Hepatocyte (in vitro differentiated cells): ENCODE measurements around the gene CYSTM1. TPM values are rescaled to one million over a fixed set of nuclear protein-coding genes. Genes with fewer than 3 reads are reported as not detected.

Experiments
- DNase-seq: peaks from one replicate; pipeline ENCODE4 v3.0.0-alpha.2; 2016; ENCODE audit warnings: low spot score
- H2AFZ ChIP-seq: fragments of 200-600 bp; sonication (generic); 2 replicates; pipeline ENCODE4 v1.6.0; 2016; ENCODE audit warnings: antibody characterized with exemption, mild to moderate bottlenecking
- H3K27ac ChIP-seq: fragments of 200-600 bp; sonication (generic); 2 replicates; pipeline ENCODE4 v1.5.1; 2016; ENCODE audit warnings: mild to moderate bottlenecking
- H3K27me3 ChIP-seq: fragments of 200-600 bp; sonication (generic); 2 replicates; pipeline ENCODE4 v1.6.1; 2016
- H3K36me3 ChIP-seq: fragments of 200-600 bp; sonication (generic); replicated peaks from 2 replicates; pipeline ENCODE4 v1.5.1; 2016; ENCODE audit warnings: low read depth; ENCODE audit not compliant: insufficient read depth
- H3K4me1 ChIP-seq: fragments of 200-600 bp; sonication (generic); 2 replicates; pipeline ENCODE4 v1.5.1; 2016; ENCODE audit warnings: mild to moderate bottlenecking, moderate library complexity; ENCODE audit not compliant: insufficient read depth
- H3K4me2 ChIP-seq: fragments of 200-600 bp; sonication (generic); 2 replicates; pipeline ENCODE4 v1.6.0; 2016
- H3K4me3 ChIP-seq: fragments of 200-600 bp; sonication (generic); 2 replicates; pipeline ENCODE4 v1.5.1; 2016; ENCODE audit warnings: mild to moderate bottlenecking
- H3K79me2 ChIP-seq: fragments of 200-600 bp; sonication (generic); 2 replicates; pipeline ENCODE4 v1.6.0; 2017; ENCODE audit warnings: mild to moderate bottlenecking
- H3K9me2 ChIP-seq: fragments of 200-600 bp; sonication (generic); replicated peaks from 2 replicates; pipeline ENCODE4 v1.6.0; 2017; ENCODE audit warnings: mild to moderate bottlenecking; ENCODE audit not compliant: insufficient read depth
- H3K9me3 ChIP-seq: fragments of 200-600 bp; sonication (generic); 2 replicates; pipeline ENCODE4 v1.5.1; 2016; ENCODE audit warnings: low read depth, mild to moderate bottlenecking
- H4K20me1 ChIP-seq: fragments of 200-600 bp; sonication (generic); 2 replicates; pipeline ENCODE4 v1.6.0; 2016; ENCODE audit warnings: mild to moderate bottlenecking; ENCODE audit not compliant: insufficient read depth, poor library complexity, severe bottlenecking
- EZH2 ChIP-seq: fragments of 200-600 bp; sonication (generic); IDR thresholded peaks from 2 replicates; pipeline ENCODE4 v1.6.1; 2016; ENCODE audit warnings: antibody characterized with exemption, mild to moderate bottlenecking, borderline replicate concordance
- EZH2phosphoT487 ChIP-seq: fragments of 200-600 bp; sonication (generic); IDR thresholded peaks from one replicate; pipeline ENCODE4 v1.6.1; 2018; ENCODE audit warnings: antibody characterized with exemption, mild to moderate bottlenecking, low read depth, moderate library complexity; ENCODE audit not compliant: unreplicated experiment, severe bottlenecking
- WGBS: methylation state at CpG from one replicate; pipeline ENCODE4 v1.1.6; 2016; ENCODE audit warnings: low lambda C conversion rate; ENCODE audit errors: missing lambda C conversion rate; 5-methylcytosine and 5-hydroxymethylcytosine counted together
- polyA plus RNA-seq: library from polyadenylated mRNA; unstranded; fragments of >200 nt; fragmentation: Nextera tagmentation; extraction: Ambion mirVana; gene quantifications from 2 replicates; pipeline ENCODE4 v1.2.1, GENCODE V29; 2016
- total RNA-seq: library from RNA; depleted of rRNA; stranded (reverse); fragments of >200 nt; gene quantifications from 2 replicates; pipeline ENCODE4 v1.2.3, GENCODE V29; 2014
- TF ChIP-seq, protein P1 (sequence below): fragments of 200-600 bp; sonication (generic); IDR thresholded peaks from 2 replicates; pipeline ENCODE4 v1.5.1; 2016; ENCODE audit warnings: antibody characterized with exemption, mild to moderate bottlenecking; ENCODE audit not compliant: poor library complexity

The CYSTM1 gene
- total and polyA plus RNA-seq, 2 experiments from 2014 or later: 111 to 262 TPM

DNA sequence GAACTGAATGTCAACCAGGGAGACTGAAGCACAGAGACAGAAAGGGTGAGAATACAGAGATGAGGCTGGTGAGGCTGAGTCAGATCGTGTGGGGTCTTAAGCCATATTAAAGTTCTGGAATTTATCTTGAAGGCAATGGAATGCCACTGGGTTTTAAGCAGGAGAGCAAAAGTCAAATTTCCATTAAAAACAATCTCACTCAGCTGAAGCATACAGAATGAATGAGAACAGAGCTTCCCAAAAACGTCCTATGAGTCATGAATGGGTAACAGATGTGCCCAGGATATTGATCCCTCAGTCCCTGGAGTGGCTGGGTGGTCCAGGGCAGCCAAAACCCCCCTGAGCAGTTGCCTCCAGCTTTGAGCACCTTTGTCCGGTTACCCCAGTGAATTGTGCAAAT lies 83.0 kb downstream of the CYSTM1 start:
- Histone ChIP-seq H3K27me3 (no peaks in the 10 kb centered on the region), H3K9me3 (no peaks in the 10 kb centered on the region), H3K36me3 (no peaks in the 10 kb centered on the region), H3K9me2 (no peaks in the 10 kb centered on the region), H3K79me2 (peaks cover 67% of the 10 kb centered on the region), H3K4me2 (no peak overlapping the region), H2AFZ (no peak overlapping the region), H3K4me1 (peaks cover 23% of the 10 kb centered on the region), H3K4me3 (no peak overlapping the region), H4K20me1 (peaks cover 2% of the 10 kb centered on the region), H3K27ac (no peak overlapping the region)
- no peak for DNase-seq
- WGBS: 61% methylated on average over 3 of the region's 3 CpGs
- TF ChIP-seq, protein P1, sequence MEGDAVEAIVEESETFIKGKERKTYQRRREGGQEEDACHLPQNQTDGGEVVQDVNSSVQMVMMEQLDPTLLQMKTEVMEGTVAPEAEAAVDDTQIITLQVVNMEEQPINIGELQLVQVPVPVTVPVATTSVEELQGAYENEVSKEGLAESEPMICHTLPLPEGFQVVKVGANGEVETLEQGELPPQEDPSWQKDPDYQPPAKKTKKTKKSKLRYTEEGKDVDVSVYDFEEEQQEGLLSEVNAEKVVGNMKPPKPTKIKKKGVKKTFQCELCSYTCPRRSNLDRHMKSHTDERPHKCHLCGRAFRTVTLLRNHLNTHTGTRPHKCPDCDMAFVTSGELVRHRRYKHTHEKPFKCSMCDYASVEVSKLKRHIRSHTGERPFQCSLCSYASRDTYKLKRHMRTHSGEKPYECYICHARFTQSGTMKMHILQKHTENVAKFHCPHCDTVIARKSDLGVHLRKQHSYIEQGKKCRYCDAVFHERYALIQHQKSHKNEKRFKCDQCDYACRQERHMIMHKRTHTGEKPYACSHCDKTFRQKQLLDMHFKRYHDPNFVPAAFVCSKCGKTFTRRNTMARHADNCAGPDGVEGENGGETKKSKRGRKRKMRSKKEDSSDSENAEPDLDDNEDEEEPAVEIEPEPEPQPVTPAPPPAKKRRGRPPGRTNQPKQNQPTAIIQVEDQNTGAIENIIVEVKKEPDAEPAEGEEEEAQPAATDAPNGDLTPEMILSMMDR: no peak
- TF ChIP-seq EZH2: no peak
- TF ChIP-seq EZH2phosphoT487: no peak

DNA sequence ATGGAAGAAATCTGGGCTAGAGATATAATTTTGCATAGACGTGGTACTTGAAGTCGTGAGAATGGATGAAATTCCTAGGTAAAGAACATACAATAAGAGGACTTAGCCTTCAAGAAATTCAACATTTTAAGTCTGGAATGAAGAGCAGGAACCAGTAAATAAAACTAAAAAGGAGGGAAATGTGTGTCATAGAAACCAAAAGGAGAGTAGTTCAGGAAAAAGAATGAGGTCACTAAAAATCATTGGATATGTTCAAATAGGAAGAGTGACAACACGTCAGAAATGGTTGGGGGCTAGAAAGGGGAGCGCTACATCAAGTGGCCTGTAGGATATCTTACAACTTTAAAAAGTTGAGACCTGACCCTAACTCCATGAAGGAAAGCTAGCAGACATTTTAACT lies 83.9 kb downstream of the CYSTM1 start:
- Histone ChIP-seq H3K4me2 (no peak overlapping the region), H3K4me1 (peaks cover 21% of the 10 kb centered on the region), H3K27ac (peak overlapping the region; percentile 32)

DNA sequence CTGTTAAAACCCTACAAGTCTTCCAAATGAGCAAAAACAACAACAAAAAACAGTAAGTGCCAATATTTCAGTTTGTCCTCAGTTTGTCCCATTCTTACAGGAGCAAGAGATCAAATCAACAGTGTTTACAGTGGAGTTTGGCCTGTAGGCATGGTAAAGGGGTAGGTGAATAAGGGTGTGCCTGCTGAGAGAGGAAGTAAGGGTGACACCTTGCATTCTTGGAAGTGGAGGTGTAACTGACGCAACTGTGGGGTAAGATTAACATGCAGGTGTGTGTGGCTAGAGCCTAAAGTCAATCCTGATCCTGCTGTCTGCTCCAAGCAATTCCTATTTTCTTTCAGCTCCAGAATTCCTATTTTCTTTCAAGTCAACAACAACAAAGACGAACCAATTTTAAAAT lies 84.5 kb downstream of the CYSTM1 start:
- peaks cover 16% of the 10 kb centered on the region for H3K4me1 ChIP-seq

More for the DNA sequence above, 83.9 kb downstream of the CYSTM1 start:
- no peaks in the 10 kb centered on the region for H3K9me3 ChIP-seq
- WGBS: 92% methylated on average over 4 of the region's 4 CpGs
- no peak overlapping the region for H3K4me3 ChIP-seq
- H3K9me2 ChIP-seq: no peaks in the 10 kb centered on the region
- TF ChIP-seq, protein P1: no peak
- no peak for TF ChIP-seq EZH2
- no peak for TF ChIP-seq EZH2phosphoT487
- H4K20me1 ChIP-seq: no peaks in the 10 kb centered on the region
- peaks cover 66% of the 10 kb centered on the region for H3K79me2 ChIP-seq
- no peak overlapping the region for H2AFZ ChIP-seq
- no peak for DNase-seq
- no peaks in the 10 kb centered on the region for H3K27me3 ChIP-seq
- H3K36me3 ChIP-seq: no peaks in the 10 kb centered on the region

More for the DNA sequence above, 84.5 kb downstream of the CYSTM1 start:
- Histone ChIP-seq H3K4me3 (no peak overlapping the region), H3K4me2 (no peak overlapping the region), H3K27ac (peak overlapping the region; percentile 32), H3K36me3 (no peaks in the 10 kb centered on the region), H3K9me3 (no peaks in the 10 kb centered on the region), H2AFZ (no peak overlapping the region), H4K20me1 (no peaks in the 10 kb centered on the region), H3K79me2 (peaks cover 72% of the 10 kb centered on the region), H3K27me3 (no peaks in the 10 kb centered on the region), H3K9me2 (no peaks in the 10 kb centered on the region)
- no peak for DNase-seq
- WGBS: 92% methylated on average over 2 of the region's 2 CpGs
- TF ChIP-seq EZH2phosphoT487: no peak
- TF ChIP-seq EZH2: no peak
- TF ChIP-seq, protein P1: no peak
